GM18511 (cell line): ENCODE data around the gene C22orf15.

Experiments used
- ATAC-seq: cut with Tn5 transposase; IDR thresholded peaks from one replicate; pipeline ENCODE4 v1.9.1; 2021; ENCODE audit warnings: mild to moderate bottlenecking, moderate library complexity; ENCODE audit not compliant: unreplicated experiment

Gene C22orf15

GRCh38 chr22:23786752-23787599, 24.2 kb downstream of the C22orf15 start, which contains the start of gene SMARCB1:
SMARCB1 (plus strand) TSS chr22:23786966; CDS start chr22:23787170, 204 bp downstream.
- peak; percentile 76 for ATAC-seq

GRCh38 chr22:23787600-23787896, 24.8 kb downstream of the C22orf15 start:
- ATAC-seq: no peak

DNA sequence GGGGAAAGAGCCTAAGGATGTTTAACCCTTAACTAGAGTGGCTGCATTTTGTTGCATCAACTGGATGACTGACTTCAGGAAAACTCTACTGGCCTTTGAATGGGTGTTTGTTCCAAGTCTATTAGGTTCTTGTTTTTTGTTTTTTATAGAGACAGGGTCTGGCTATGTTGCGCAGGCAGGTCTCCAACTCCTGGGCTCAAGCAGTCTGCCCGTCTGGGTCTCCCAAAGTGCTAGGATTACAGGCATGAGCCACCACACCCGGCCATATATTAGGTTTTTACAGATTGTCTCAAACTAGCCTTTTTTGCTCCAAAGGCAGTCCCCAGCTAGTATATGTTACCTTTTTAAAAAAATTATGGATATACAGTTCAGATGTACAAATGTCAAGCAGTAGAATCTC, 25.1 kb downstream of the C22orf15 start:
- ATAC-seq: no peak

DNA sequence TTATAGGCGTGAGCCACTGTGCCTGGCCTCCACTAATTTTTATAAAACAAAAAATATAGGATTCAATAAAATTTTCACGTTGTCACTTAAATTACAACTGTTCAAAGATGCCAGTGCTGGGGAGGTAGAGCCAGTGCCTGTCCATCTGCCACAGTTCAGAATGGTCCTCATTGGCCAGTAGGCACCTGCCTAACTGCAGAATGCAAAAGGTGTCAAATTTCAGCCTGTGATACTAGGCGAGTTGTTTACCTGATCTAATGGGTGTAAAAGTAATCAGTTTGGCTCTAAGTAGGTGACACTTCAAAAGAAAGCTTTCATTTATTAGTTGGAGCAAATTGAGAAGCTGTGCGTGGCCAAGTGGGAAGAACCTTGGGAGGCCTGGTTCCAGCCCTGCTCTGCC, 26.3 kb downstream of the C22orf15 start:
- ATAC-seq: no peak

GRCh38 chr22:23789638-23790037, 26.8 kb downstream of the C22orf15 start:
- ATAC-seq: no peak

GRCh38 chr22:23790819-23791737, 28.3 kb downstream of the C22orf15 start:
- ATAC-seq: no peak

DNA sequence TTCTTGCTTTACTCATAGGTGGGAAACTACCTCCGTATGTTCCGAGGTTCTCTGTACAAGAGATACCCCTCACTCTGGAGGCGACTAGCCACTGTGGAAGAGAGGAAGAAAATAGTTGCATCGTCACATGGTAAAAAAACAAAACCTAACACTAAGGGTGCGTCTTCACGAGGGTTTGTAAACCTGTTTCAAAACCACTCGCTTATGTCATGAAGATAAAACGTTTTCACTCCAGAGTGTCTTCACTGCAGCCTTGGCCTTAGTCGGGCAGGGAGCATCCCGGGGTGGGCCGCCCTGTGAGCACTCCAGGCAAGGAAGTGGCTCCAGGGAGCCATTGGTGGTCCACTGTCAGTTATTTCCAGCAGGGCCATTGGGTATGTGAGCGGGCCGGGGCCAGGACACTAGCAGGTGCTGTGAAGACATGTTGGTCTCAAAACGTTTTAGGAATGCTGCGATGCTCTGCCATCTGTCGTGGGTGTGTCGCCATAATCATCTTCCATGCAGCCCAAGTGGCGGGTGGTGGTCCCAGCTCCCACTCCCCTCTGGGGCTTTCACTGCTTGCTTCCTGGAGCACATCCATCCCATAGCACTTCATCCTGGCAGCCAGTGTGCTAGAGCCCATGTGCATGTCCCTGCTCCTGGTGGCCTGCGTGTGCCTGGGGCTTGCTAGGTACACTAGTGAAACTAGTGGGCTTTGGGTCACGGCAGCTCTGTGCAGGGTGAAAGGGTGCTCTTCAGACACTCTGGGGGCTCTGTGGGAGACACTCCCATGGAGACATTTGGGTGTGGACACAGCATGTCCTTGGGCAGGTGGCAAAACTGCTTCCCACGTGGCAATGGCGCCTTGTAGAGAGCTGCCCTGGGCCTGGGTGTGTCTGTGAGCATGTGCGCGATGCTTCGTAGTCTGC, 29.2 kb downstream of the C22orf15 start:
- ATAC-seq: no peak

GRCh38 chr22:23793326-23793725, 30.5 kb downstream of the C22orf15 start:
- no peak for ATAC-seq

DNA sequence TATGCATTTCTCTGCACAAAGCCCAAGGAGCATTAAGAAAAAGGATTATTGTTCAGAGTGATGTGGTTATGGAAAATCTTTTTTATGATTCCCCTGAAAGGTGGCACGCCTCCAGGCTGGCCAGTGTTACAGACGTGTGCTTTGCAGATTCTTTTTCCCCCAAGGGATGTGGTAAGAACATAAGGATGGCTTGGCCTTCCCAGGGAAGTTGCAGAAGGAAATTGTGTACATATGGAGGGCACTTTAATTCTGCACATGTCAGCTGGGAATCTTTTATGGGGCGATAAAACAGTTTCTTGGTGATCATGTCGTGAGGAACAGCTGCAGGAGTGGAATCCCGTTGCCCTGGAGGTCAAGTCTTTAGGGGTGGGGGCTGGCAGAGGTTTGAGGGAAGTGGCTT, 33.7 kb downstream of the C22orf15 start:
- no peak for ATAC-seq

DNA sequence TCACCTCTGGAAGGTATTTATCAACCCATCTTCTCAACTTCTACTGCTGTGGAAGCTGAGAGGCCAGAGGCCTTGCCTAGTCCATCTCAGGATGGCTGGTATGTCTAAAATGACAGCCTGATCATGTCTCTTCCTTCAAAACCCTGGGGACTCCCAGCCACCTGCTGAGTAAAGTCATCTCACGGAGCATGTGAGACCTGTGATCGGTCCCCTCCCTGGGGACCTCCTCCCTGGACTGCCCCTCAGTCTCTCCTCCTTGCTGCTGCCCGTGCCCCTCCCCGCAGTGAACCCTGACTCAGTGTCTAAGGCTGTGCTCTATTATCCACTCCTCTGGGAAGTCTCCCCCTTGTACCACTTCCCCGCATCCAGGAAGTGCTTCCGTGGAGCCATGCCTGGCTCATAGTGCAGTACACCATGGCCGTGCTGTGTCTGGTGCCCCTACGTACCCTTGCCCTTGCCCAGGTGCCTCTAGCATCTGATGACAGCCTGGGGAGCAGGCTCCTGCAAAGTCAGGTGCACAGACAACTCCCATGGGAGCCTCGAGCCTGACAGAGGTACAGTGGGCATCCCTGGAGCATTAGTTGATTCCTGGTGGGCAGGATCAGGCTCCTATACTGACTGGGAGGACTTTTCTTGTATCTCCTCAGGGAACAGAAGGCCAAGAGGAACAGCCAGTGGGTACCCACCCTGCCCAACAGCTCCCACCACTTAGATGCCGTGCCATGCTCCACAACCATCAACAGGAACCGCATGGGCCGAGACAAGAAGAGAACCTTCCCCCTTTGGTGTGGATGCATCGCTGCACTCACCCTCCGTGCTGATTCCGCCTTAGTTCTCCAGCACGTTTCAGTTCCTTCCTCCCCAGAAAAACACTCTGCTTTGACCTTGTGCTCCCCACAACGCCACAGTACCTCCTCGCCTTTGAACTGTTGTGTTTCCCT, 37.8 kb downstream of the C22orf15 start:
- ATAC-seq: peak; percentile 82

DNA sequence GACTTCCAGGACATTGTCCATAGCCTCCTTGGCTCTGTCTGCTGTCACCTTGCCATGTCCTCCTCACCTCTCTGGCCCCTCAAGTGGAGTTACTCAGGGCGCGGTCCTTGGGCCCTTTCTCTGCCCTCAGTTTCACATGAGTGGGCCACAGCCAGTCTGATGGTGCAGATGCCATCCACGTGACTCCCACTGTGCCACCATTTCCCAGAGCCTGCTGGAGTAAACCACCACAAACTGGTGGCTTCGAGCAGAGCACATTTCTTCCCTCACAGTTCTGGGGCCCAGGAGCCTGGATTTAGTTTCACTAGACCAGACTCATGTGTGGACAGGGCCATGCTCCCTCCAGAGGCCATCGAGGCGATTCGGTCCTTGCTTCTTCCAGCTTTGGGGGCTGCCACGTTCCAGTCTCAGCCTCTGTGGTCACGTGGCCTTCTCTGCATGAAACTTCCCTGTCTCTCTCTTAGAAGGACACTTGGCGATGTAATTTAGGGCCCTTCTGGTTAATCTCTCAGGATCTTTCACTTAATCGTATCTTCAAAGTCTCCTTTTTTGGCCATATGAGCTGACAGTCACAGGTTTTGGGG, 38.5 kb downstream of the C22orf15 start:
- ATAC-seq: no peak

- no peak for ATAC-seq
Measured at GRCh38 chr22:23801886-23802377, 39.1 kb downstream of the C22orf15 start.

DNA sequence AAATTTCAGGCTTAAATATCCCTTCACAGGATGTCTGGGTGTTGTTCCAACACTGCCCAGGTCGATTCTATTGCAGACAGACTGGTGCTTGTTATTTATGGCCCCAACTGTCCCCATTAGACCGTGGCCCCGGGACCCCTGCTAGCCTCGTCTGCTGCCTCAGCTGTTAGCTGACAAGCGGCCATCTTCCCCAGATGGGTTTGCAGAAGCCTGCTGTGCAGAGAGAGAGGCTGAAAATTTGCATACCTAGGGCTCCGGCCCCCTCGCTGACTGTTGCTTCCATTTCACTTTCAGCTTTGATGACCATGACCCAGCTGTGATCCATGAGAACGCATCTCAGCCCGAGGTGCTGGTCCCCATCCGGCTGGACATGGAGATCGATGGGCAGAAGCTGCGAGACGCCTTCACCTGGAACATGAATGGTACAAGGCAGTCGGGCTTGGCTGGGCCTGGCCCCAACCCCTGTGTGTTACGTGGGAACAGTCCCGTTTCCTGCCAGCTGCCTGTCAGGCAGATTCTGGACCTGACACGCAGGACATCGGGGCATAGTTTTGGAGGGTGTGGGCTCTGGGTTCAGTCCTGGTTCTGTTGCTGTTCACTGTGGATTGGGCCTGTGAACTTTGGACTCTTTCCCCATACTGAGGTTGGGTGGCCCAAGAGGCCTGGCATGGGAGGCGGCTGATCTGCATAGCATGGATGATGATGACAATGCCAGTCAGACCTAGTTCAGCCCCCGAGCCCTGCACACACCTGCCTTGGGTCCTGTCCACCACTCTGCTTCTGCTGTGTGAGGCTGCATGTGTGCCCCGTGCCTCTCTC, 40.4 kb downstream of the C22orf15 start:
- ATAC-seq: no peak

DNA sequence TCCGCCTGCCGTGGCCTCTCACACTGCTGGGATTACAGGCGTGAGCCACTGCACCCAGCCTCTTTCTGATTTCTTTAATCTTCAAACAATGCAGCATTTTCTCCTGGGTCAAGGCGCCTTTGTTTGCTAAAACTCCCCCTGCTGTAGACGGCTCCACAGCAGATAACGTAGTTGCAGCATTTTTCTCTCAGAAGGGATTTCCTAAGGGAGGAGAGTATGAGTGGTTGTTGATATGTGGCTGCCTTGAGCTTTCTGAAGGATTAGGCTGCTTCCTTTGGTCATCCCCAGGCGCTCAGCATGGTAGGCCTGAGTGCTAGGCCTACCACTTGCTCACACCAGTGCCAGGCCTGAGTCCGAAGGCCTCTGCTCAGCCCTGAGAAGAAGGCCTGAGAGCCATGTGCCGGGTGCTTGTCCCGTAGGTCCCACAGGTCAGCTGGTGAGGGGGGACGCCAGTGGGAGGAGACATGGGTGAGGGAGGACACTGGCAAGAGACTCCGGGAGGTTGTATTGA, 42.0 kb downstream of the C22orf15 start:
- ATAC-seq: no peak

DNA sequence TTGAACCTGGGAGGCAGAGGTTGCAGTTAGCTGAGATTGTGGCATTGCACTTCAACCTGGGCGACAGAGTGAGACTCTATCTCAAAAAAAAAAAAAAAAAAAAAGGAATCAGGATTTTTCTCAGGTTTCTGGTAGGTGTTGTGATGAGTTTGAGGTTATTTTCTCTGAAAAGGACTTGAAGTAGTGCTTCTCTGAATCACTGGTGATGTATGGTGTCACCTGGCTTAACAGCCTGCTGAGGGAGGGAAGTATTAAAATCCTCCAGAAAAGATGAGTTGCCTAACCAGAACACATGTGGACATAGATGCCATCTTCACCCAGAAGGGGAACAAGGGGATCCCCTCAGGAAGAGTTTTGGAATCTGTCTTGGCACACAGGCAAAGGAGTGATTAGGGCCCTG, 44.0 kb downstream of the C22orf15 start:
- ATAC-seq: no peak

GRCh38 chr22:23812378-23812777, 49.6 kb downstream of the C22orf15 start:
- ATAC-seq: no peak
